HG03521 (cell line): ENCODE data around the gene TEX10.

Experiments
- ATAC-seq: cut with Tn5 transposase; IDR thresholded peaks from one replicate; pipeline ENCODE4 v1.9.1; 2021; ENCODE audit warnings: mild to moderate bottlenecking, moderate library complexity; ENCODE audit not compliant: unreplicated experiment

The TEX10 gene

GRCh38 chr9:100286257-100286656, 66.5 kb downstream of the TEX10 start:
- no peak for ATAC-seq

GRCh38 chr9:100285601-100286000, 67.1 kb downstream of the TEX10 start:
- no peak for ATAC-seq

- ATAC-seq: no peak
Observed at GRCh38 chr9:100285080-100285479, 67.7 kb downstream of the TEX10 start.

- ATAC-seq: no peak
Observed at GRCh38 chr9:100284247-100284646, 68.5 kb downstream of the TEX10 start.

GRCh38 chr9:100282388-100282719, 70.4 kb downstream of the TEX10 start:
- no peak for ATAC-seq

GRCh38 chr9:100281676-100282387, 70.9 kb downstream of the TEX10 start:
- ATAC-seq: no peak

GRCh38 chr9:100281066-100281465, 71.7 kb downstream of the TEX10 start:
- no peak for ATAC-seq

GRCh38 chr9:100277166-100277979, 75.4 kb downstream of the TEX10 start:
- no peak for ATAC-seq

GRCh38 chr9:100269656-100270055, 83.1 kb downstream of the TEX10 start:
- no peak for ATAC-seq

- no peak for ATAC-seq
Observed at GRCh38 chr9:100268271-100268670, 84.5 kb downstream of the TEX10 start.

GRCh38 chr9:100267211-100267610, 85.5 kb downstream of the TEX10 start:
- no peak for ATAC-seq
